Ishikawa (cell line): ENCODE data around the gene ZNF280B.

Experiments used
- CEBPB ChIP-seq: IDR thresholded peaks from 2 replicates; pipeline ENCODE4 v1.6.1; 2012
- CREB1 ChIP-seq: IDR thresholded peaks from 2 replicates; pipeline ENCODE4 v1.6.1; 2012; ENCODE audit warnings: low read depth
- EGR1 ChIP-seq: IDR thresholded peaks from 2 replicates; pipeline ENCODE4 v1.6.1; 2012
- EP300 ChIP-seq: IDR thresholded peaks from 2 replicates; pipeline ENCODE4 v1.6.1; 2012; ENCODE audit warnings: borderline replicate concordance
- FOXM1 ChIP-seq: IDR thresholded peaks from 2 replicates; pipeline ENCODE4 v1.6.1; 2012; ENCODE audit warnings: low read depth, borderline replicate concordance
- MAX ChIP-seq: IDR thresholded peaks from 2 replicates; pipeline ENCODE4 v1.6.1; 2012
- NFIC ChIP-seq: IDR thresholded peaks from 2 replicates; pipeline ENCODE4 v1.6.1; 2012
- RAD21 ChIP-seq: IDR thresholded peaks from 2 replicates; pipeline ENCODE4 v1.6.1; 2012; ENCODE audit warnings: low read depth
- TAF1 ChIP-seq: IDR thresholded peaks from 2 replicates; pipeline ENCODE4 v1.6.1; 2012; ENCODE audit warnings: low read depth, mild to moderate bottlenecking
- TCF12 ChIP-seq: IDR thresholded peaks from 2 replicates; pipeline ENCODE4 v1.6.1; 2012; ENCODE audit warnings: low read depth
- TEAD4 ChIP-seq: IDR thresholded peaks from 2 replicates; pipeline ENCODE4 v1.6.1; 2012
- USF1 ChIP-seq: IDR thresholded peaks from 2 replicates; pipeline ENCODE4 v1.6.1; 2012
- YY1 ChIP-seq: IDR thresholded peaks from 2 replicates; pipeline ENCODE4 v1.6.1; 2012; ENCODE audit warnings: low read depth
- ZBTB7A ChIP-seq: IDR thresholded peaks from 2 replicates; pipeline ENCODE4 v1.6.1; 2012; ENCODE audit warnings: low read depth
- TF ChIP-seq, protein P1 (sequence below): IDR thresholded peaks from 2 replicates; pipeline ENCODE4 v1.6.1; 2012; ENCODE audit warnings: low read depth, mild to moderate bottlenecking

The ZNF280B gene

GRCh38 chr22:22520667-22521602 is 12.4 kb upstream of the ZNF280B start:
- TF ChIP-seq EP300 (no peak), EGR1 (no peak), TEAD4 (no peak), ZBTB7A (no peak)

- TF ChIP-seq USF1 (peak; percentile 73), ZBTB7A (no peak), CEBPB (peak; percentile 39; the same call in 1 of the 2 replicates)
- TF ChIP-seq, protein P1, sequence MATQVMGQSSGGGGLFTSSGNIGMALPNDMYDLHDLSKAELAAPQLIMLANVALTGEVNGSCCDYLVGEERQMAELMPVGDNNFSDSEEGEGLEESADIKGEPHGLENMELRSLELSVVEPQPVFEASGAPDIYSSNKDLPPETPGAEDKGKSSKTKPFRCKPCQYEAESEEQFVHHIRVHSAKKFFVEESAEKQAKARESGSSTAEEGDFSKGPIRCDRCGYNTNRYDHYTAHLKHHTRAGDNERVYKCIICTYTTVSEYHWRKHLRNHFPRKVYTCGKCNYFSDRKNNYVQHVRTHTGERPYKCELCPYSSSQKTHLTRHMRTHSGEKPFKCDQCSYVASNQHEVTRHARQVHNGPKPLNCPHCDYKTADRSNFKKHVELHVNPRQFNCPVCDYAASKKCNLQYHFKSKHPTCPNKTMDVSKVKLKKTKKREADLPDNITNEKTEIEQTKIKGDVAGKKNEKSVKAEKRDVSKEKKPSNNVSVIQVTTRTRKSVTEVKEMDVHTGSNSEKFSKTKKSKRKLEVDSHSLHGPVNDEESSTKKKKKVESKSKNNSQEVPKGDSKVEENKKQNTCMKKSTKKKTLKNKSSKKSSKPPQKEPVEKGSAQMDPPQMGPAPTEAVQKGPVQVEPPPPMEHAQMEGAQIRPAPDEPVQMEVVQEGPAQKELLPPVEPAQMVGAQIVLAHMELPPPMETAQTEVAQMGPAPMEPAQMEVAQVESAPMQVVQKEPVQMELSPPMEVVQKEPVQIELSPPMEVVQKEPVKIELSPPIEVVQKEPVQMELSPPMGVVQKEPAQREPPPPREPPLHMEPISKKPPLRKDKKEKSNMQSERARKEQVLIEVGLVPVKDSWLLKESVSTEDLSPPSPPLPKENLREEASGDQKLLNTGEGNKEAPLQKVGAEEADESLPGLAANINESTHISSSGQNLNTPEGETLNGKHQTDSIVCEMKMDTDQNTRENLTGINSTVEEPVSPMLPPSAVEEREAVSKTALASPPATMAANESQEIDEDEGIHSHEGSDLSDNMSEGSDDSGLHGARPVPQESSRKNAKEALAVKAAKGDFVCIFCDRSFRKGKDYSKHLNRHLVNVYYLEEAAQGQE = no peak
Measured at GRCh38 chr22:22520020-22520656, 11.6 kb upstream of the ZNF280B start, which contains the start of gene ZNF280A. Gene ZNF280A, minus strand, starts transcription at chr22:22520270. Its CDS starts 4,640 bp downstream, at chr22:22515630.

DNA sequence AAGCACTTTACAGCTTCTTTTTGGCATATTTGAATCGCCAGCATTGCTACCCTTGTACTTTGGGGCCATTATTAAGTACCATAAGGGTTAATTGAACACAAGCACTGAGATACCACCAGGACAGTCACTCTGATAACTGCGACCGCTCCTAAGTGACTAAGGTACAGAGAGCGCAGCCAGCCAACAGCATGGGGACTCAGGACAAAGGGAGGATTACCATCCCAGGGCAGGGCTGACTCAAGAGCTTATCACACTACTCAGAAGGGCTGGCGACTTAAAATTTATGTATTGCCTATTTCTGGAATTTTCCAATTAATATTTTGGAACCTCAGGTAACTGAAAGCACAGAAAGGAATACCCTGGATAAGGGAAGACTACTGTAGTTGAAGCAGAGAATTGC is 11.0 kb upstream of the ZNF280B start:
- TF ChIP-seq EGR1 = no peak

- TF ChIP-seq TAF1 (no peak), CREB1 (no peak), FOXM1 (no peak), TCF12 (no peak), EP300 (no peak), USF1 (no peak), NFIC (no peak), YY1 (no peak), EGR1 (no peak), TEAD4 (no peak), ZBTB7A (no peak)
- TF ChIP-seq, protein P1 = no peak
Measured at GRCh38 chr22:22516992-22517391, 8.4 kb upstream of the ZNF280B start.

GRCh38 chr22:22515890-22516289 is 7.3 kb upstream of the ZNF280B start:
- no peak for TF ChIP-seq TEAD4
- no peak for TF ChIP-seq EP300
- TF ChIP-seq EGR1 = no peak

DNA sequence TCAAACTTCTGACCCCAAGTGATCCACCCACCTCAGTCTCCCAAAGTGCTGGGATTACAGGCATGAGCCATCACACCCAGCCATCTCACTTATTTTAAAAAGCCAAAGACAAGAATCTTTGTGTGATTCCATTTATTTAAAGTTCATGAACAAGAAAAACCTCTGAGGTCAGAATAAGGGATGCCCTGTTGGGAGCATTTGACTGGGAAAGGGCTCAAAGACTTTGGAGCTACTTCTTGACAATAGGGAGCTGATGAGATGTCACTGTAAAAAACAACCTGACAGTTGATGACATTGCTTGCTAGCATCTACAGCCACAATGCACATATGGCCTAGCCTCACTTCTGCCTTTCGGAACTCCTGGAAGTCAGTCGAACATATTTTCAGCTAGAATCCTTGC is 5.1 kb upstream of the ZNF280B start:
- no peak for TF ChIP-seq MAX
- no peak for TF ChIP-seq USF1
- no peak for TF ChIP-seq NFIC
- TF ChIP-seq TAF1 = no peak
- TF ChIP-seq ZBTB7A = no peak
- TF ChIP-seq YY1 = no peak
- no peak for TF ChIP-seq TCF12
- no peak for TF ChIP-seq TEAD4
- TF ChIP-seq, protein P1 = no peak
- no peak for TF ChIP-seq RAD21
- no peak for TF ChIP-seq FOXM1
